AG04450 (cell line): ENCODE results near the gene DOCK4. TPM values are rescaled to one million over a fixed set of nuclear protein-coding genes. Genes with fewer than 3 reads are reported as not detected.

Experiments used
- CTCF ChIA-PET: fragments of 300-600, 350-600 bp; formaldehyde crosslinking; extraction: SDS; loops from one replicate; lab custom pipeline; 2022; ENCODE audit warnings: antibody characterized with exemption, inconsistent platforms; lab: Charles Lee
- POLR2A ChIA-PET: fragments of 350-600 bp; formaldehyde crosslinking; extraction: SDS; loops from one replicate; lab custom pipeline; 2021; ENCODE audit warnings: antibody characterized with exemption, inconsistent platforms; lab: Yijun Ruan, JAX
- DNase-seq: peaks from one replicate; pipeline ENCODE4 v3.0.0-alpha.2; 2011; ENCODE audit warnings: low read depth, low spot score
- H3K27ac ChIP-seq: one replicate; pipeline ENCODE4 v1.5.1; 2012; ENCODE audit warnings: low read depth, low read length, control low read depth
- H3K27me3 ChIP-seq: one replicate; pipeline ENCODE4 v1.6.0; 2012; ENCODE audit warnings: low read length; ENCODE audit not compliant: control insufficient read depth, insufficient read depth
- H3K4me3 ChIP-seq: 2 replicates; pipeline ENCODE4 v1.5.1; 2011; ENCODE audit warnings: mild to moderate bottlenecking, low read depth, low read length, control low read depth
- H3K9me3 ChIP-seq: 2 replicates; pipeline ENCODE4 v1.5.1; 2012; ENCODE audit warnings: low read length; ENCODE audit not compliant: control insufficient read depth, insufficient read depth
- CTCF ChIP-seq: IDR thresholded peaks from 2 replicates; pipeline ENCODE4 v1.5.1; 2011; ENCODE audit warnings: low read depth, low read length, control low read depth, inconsistent platforms
- polyA plus RNA-seq: library from polyadenylated mRNA; depleted of rRNA; stranded (reverse); fragments of >200 nt; gene quantifications from 2 replicates; pipeline ENCODE4 v1.2.3, GENCODE V29; 2011

Gene DOCK4
- polyA plus RNA-seq, 1 experiment, result 12.6 TPM

GRCh38 chr7:111931016-111931517 lies 275.1 kb downstream of the DOCK4 start:
- POLR2A ChIA-PET, result no interaction called here
- CTCF ChIA-PET, result interaction anchor here (0.9 to 1.0 kb wide), 3 partner anchors 10 to 76 kb away, joined by 3 to 4 read pairs (median 3); no protein-coding TSS in a partner anchor
- TF ChIP-seq CTCF, result no peak
- peak; percentile 15 for DNase-seq
- no peak overlapping the region for H3K4me3 ChIP-seq
- H3K27ac ChIP-seq, result no peak overlapping the region
- H3K27me3 ChIP-seq, result no peaks in the 10 kb centered on the region
- no peaks in the 10 kb centered on the region for H3K9me3 ChIP-seq

- no peak for DNase-seq
- CTCF ChIA-PET, result no interaction called here
- H3K4me3 ChIP-seq, result no peak overlapping the region
- POLR2A ChIA-PET, result no interaction called here
- no peak for TF ChIP-seq CTCF
- H3K27me3 ChIP-seq, result no peaks in the 10 kb centered on the region
- no peak overlapping the region for H3K27ac ChIP-seq
- H3K9me3 ChIP-seq, result no peaks in the 10 kb centered on the region
Measured at GRCh38 chr7:111929264-111929663, 276.9 kb downstream of the DOCK4 start.

GRCh38 chr7:111927353-111928019 lies 278.7 kb downstream of the DOCK4 start:
- no peak for DNase-seq
- Histone ChIP-seq H3K4me3 (no peak overlapping the region), H3K9me3 (no peaks in the 10 kb centered on the region), H3K27ac (no peak overlapping the region), H3K27me3 (no peaks in the 10 kb centered on the region)
- no peak for TF ChIP-seq CTCF
- CTCF ChIA-PET, result no interaction called here
- POLR2A ChIA-PET, result no interaction called here

- no peak for DNase-seq
- Histone ChIP-seq H3K27ac (no peak overlapping the region), H3K4me3 (no peak overlapping the region), H3K9me3 (no peaks in the 10 kb centered on the region), H3K27me3 (no peaks in the 10 kb centered on the region)
- ChIA-PET POLR2A (no interaction called here), CTCF (interaction anchor here (1.6 kb wide), 1 partner anchor 64 kb away, joined by 3 read pairs; no protein-coding TSS in a partner anchor)
- no peak for TF ChIP-seq CTCF
Measured at GRCh38 chr7:111920329-111920728, 285.9 kb downstream of the DOCK4 start.

GRCh38 chr7:111919631-111920179 lies 286.5 kb downstream of the DOCK4 start:
- Histone ChIP-seq H3K4me3 (no peak overlapping the region), H3K27me3 (no peaks in the 10 kb centered on the region), H3K9me3 (no peaks in the 10 kb centered on the region), H3K27ac (no peak overlapping the region)
- ChIA-PET CTCF (no interaction called here), POLR2A (no interaction called here)
- TF ChIP-seq CTCF, result no peak
- no peak for DNase-seq
